ENCODE results near the gene IFI27. TPM values are rescaled to one million over a fixed set of nuclear protein-coding genes. Genes with fewer than 3 reads are reported as not detected.

The IFI27 gene
- total and polyA plus RNA-seq, 4 donors: 35.9 to 133 (median 42.6) TPM

- peaks cover 39% of the 10 kb centered on the region for H3K4me1 ChIP-seq (ENCODE audit: control insufficient read depth, insufficient read depth, low read length)
- H3K4me3 ChIP-seq (ENCODE audit: low read depth, low read length): no peak overlapping the region
- H3K27me3 ChIP-seq (ENCODE audit: control insufficient read depth, insufficient read depth, low read length): no peaks in the 10 kb centered on the region
These were observed 2.5 kb downstream of the IFI27 start for GRCh38 chr14:94113073-94113472.

GRCh38 chr14:94113490-94113889, 3.0 kb downstream of the IFI27 start:
- no peaks in the 10 kb centered on the region for H3K9me3 ChIP-seq (ENCODE audit: control insufficient read depth, insufficient read depth, low read length)
- no peaks in the 10 kb centered on the region for H3K27me3 ChIP-seq (ENCODE audit: control insufficient read depth, insufficient read depth, low read length)
- H3K4me1 ChIP-seq (ENCODE audit: control insufficient read depth, insufficient read depth, low read length): peaks cover 39% of the 10 kb centered on the region
- peak in 2 of 6 donors; percentile 42 to 45 for DNase-seq (ENCODE audit: low read depth in 4 of 6, low spot score in 6 of 6)
- H3K27ac ChIP-seq (ENCODE audit: low read depth, low read length): no peak overlapping the region
- no peak overlapping the region for H3K4me3 ChIP-seq (ENCODE audit: low read depth, low read length)
- no peaks in the 10 kb centered on the region for H3K36me3 ChIP-seq (ENCODE audit: control insufficient read depth, insufficient read depth, low read length)
- 48% methylated on average over 6 of the region's 6 CpGs for WGBS (ENCODE audit: insufficient coverage)

More at GRCh38 chr14:94113073-94113472, 2.5 kb downstream of the IFI27 start:
- no peaks in the 10 kb centered on the region for H3K36me3 ChIP-seq (ENCODE audit: control insufficient read depth, insufficient read depth, low read length)
- no peak overlapping the region for H3K27ac ChIP-seq (ENCODE audit: low read depth, low read length)
- DNase-seq (ENCODE audit: low read depth in 4 of 6, low spot score in 6 of 6): no peak
- 89% methylated on average over 1 of the region's 7 CpGs for WGBS (ENCODE audit: insufficient coverage)
- no peaks in the 10 kb centered on the region for H3K9me3 ChIP-seq (ENCODE audit: control insufficient read depth, insufficient read depth, low read length)

- no peaks in the 10 kb centered on the region for H3K9me3 ChIP-seq (ENCODE audit: control insufficient read depth, insufficient read depth, low read length)
- DNase-seq (ENCODE audit: low read depth in 4 of 6, low spot score in 6 of 6): no peak
- no peaks in the 10 kb centered on the region for H3K27me3 ChIP-seq (ENCODE audit: control insufficient read depth, insufficient read depth, low read length)
- peaks cover 39% of the 10 kb centered on the region for H3K4me1 ChIP-seq (ENCODE audit: control insufficient read depth, insufficient read depth, low read length)
- H3K36me3 ChIP-seq (ENCODE audit: control insufficient read depth, insufficient read depth, low read length): no peaks in the 10 kb centered on the region
- H3K4me3 ChIP-seq (ENCODE audit: low read depth, low read length): no peak overlapping the region
- 59% methylated on average over 4 of the region's 5 CpGs for WGBS (ENCODE audit: insufficient coverage)
- H3K27ac ChIP-seq (ENCODE audit: low read depth, low read length): no peak overlapping the region
These were observed 3.5 kb downstream of the IFI27 start for GRCh38 chr14:94113908-94114588.

- H3K36me3 ChIP-seq (ENCODE audit: control insufficient read depth, insufficient read depth, low read length): no peaks in the 10 kb centered on the region
- H3K27me3 ChIP-seq (ENCODE audit: control insufficient read depth, insufficient read depth, low read length): no peaks in the 10 kb centered on the region
- no peaks in the 10 kb centered on the region for H3K9me3 ChIP-seq (ENCODE audit: control insufficient read depth, insufficient read depth, low read length)
- DNase-seq (ENCODE audit: low read depth in 4 of 6, low spot score in 6 of 6): no peak
- no peak overlapping the region for H3K4me3 ChIP-seq (ENCODE audit: low read depth, low read length)
- H3K4me1 ChIP-seq (ENCODE audit: control insufficient read depth, insufficient read depth, low read length): peaks cover 36% of the 10 kb centered on the region
- H3K27ac ChIP-seq (ENCODE audit: low read depth, low read length): peak overlapping the region; percentile 40
- 73% methylated on average over 3 of the region's 5 CpGs for WGBS (ENCODE audit: insufficient coverage)
These were observed 4.1 kb downstream of the IFI27 start for GRCh38 chr14:94114589-94115057.

- Histone ChIP-seq H3K4me3 (ENCODE audit: low read depth, low read length) (no peak overlapping the region), H3K27ac (ENCODE audit: low read depth, low read length) (peak overlapping the region; percentile 40), H3K36me3 (ENCODE audit: control insufficient read depth, insufficient read depth, low read length) (no peaks in the 10 kb centered on the region), H3K9me3 (ENCODE audit: control insufficient read depth, insufficient read depth, low read length) (no peaks in the 10 kb centered on the region), H3K27me3 (ENCODE audit: control insufficient read depth, insufficient read depth, low read length) (no peaks in the 10 kb centered on the region), H3K4me1 (ENCODE audit: control insufficient read depth, insufficient read depth, low read length) (peaks cover 33% of the 10 kb centered on the region)
- peak in 2 of 6 donors; percentile 57 to 61 for DNase-seq (ENCODE audit: low read depth in 4 of 6, low spot score in 6 of 6)
- WGBS (ENCODE audit: insufficient coverage): 30% methylated on average over 4 of the region's 4 CpGs
These were observed 4.6 kb downstream of the IFI27 start for GRCh38 chr14:94115058-94115591.

GRCh38 chr14:94115631-94116030, 5.1 kb downstream of the IFI27 start:
- H3K4me1 ChIP-seq (ENCODE audit: control insufficient read depth, insufficient read depth, low read length): peaks cover 32% of the 10 kb centered on the region
- DNase-seq (ENCODE audit: low read depth in 4 of 6, low spot score in 6 of 6): no peak
- H3K27ac ChIP-seq (ENCODE audit: low read depth, low read length): no peak overlapping the region
- no peaks in the 10 kb centered on the region for H3K36me3 ChIP-seq (ENCODE audit: control insufficient read depth, insufficient read depth, low read length)
- H3K4me3 ChIP-seq (ENCODE audit: low read depth, low read length): no peak overlapping the region
- WGBS (ENCODE audit: insufficient coverage): 41% methylated on average over 3 of the region's 15 CpGs
- no peaks in the 10 kb centered on the region for H3K27me3 ChIP-seq (ENCODE audit: control insufficient read depth, insufficient read depth, low read length)
- no peaks in the 10 kb centered on the region for H3K9me3 ChIP-seq (ENCODE audit: control insufficient read depth, insufficient read depth, low read length)

- no peaks in the 10 kb centered on the region for H3K27me3 ChIP-seq (ENCODE audit: control insufficient read depth, insufficient read depth, low read length)
- H3K4me3 ChIP-seq (ENCODE audit: low read depth, low read length): no peak overlapping the region
- no peak for DNase-seq (ENCODE audit: low read depth in 4 of 6, low spot score in 6 of 6)
- no peaks in the 10 kb centered on the region for H3K36me3 ChIP-seq (ENCODE audit: control insufficient read depth, insufficient read depth, low read length)
- no peaks in the 10 kb centered on the region for H3K9me3 ChIP-seq (ENCODE audit: control insufficient read depth, insufficient read depth, low read length)
- WGBS (ENCODE audit: insufficient coverage): 91% methylated on average over 6 of the region's 10 CpGs
- H3K27ac ChIP-seq (ENCODE audit: low read depth, low read length): no peak overlapping the region
- peaks cover 32% of the 10 kb centered on the region for H3K4me1 ChIP-seq (ENCODE audit: control insufficient read depth, insufficient read depth, low read length)
These were observed 6.2 kb downstream of the IFI27 start for GRCh38 chr14:94116701-94117100.

GRCh38 chr14:94117856-94118255, 7.3 kb downstream of the IFI27 start:
- WGBS (ENCODE audit: insufficient coverage): 84% methylated on average over 7 of the region's 9 CpGs
- Histone ChIP-seq H3K36me3 (ENCODE audit: control insufficient read depth, insufficient read depth, low read length) (no peaks in the 10 kb centered on the region), H3K9me3 (ENCODE audit: control insufficient read depth, insufficient read depth, low read length) (no peaks in the 10 kb centered on the region), H3K27ac (ENCODE audit: low read depth, low read length) (no peak overlapping the region), H3K27me3 (ENCODE audit: control insufficient read depth, insufficient read depth, low read length) (no peaks in the 10 kb centered on the region), H3K4me1 (ENCODE audit: control insufficient read depth, insufficient read depth, low read length) (peaks cover 32% of the 10 kb centered on the region), H3K4me3 (ENCODE audit: low read depth, low read length) (no peak overlapping the region)
- DNase-seq (ENCODE audit: low read depth in 4 of 6, low spot score in 6 of 6): no peak

GRCh38 chr14:94119071-94119470, 8.5 kb downstream of the IFI27 start:
- no peaks in the 10 kb centered on the region for H3K9me3 ChIP-seq (ENCODE audit: control insufficient read depth, insufficient read depth, low read length)
- H3K4me1 ChIP-seq (ENCODE audit: control insufficient read depth, insufficient read depth, low read length): peaks cover 21% of the 10 kb centered on the region
- no peaks in the 10 kb centered on the region for H3K27me3 ChIP-seq (ENCODE audit: control insufficient read depth, insufficient read depth, low read length)
- H3K27ac ChIP-seq (ENCODE audit: low read depth, low read length): no peak overlapping the region
- DNase-seq (ENCODE audit: low read depth in 4 of 6, low spot score in 6 of 6): no peak
- H3K4me3 ChIP-seq (ENCODE audit: low read depth, low read length): no peak overlapping the region
- no peaks in the 10 kb centered on the region for H3K36me3 ChIP-seq (ENCODE audit: control insufficient read depth, insufficient read depth, low read length)

Measured in spinal cord (tissue), 10 donors.